HG02678 (cell line): ENCODE results near the gene PDE4B.

ENCODE experiments used
- ATAC-seq: cut with Tn5 transposase; IDR thresholded peaks from one replicate; pipeline ENCODE4 v1.9.1; 2021; ENCODE audit warnings: mild to moderate bottlenecking, moderate library complexity; ENCODE audit not compliant: unreplicated experiment

Gene PDE4B

DNA sequence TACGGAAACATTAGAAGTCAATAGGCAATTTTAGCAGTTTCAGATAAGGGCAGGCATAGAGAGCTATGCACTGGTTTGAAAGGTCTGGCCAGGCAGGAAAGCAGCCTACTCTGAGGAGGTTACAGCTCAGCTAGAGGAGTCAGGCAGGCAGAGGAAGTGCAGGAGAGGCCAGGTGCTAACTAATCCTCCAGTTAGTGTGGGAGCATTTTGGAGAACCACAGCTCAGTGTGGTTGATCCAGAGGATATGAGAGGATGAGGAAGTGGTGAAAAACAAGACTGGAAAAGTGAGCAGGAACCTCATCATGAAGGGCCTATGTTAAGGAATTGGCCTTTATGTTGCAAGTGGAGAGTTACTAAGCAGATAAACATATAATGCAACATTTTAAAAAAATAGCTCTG lies 458.9 kb downstream of the PDE4B start:
- no peak for ATAC-seq

DNA sequence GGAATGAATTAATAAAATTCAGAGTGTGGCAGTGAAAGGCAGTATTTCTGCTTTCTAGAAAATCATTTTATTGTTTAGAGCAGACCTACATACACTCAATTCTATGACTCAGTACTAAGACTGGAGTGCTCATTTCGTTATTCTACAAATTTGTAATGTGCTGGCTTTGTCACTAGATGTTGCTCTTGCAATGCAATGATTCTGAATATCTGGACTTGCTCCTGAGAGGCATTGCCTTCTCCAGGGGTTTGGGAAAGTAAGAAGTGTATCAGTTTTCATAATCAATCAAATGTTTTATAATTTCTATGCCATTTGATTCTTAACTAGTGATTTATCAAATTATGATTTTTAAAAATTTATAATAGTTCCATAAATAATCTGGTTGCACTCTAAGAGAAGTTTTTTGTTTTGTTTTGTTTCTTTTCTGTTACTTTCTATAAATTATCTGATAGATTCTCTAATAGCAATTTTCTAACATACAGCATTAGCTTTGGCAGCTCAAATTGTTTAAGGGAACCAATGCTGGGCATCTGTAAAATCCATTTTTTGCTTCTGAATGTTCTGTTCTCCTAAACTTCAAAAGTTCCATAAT lies 460.7 kb downstream of the PDE4B start:
- ATAC-seq: peak; percentile 84

DNA sequence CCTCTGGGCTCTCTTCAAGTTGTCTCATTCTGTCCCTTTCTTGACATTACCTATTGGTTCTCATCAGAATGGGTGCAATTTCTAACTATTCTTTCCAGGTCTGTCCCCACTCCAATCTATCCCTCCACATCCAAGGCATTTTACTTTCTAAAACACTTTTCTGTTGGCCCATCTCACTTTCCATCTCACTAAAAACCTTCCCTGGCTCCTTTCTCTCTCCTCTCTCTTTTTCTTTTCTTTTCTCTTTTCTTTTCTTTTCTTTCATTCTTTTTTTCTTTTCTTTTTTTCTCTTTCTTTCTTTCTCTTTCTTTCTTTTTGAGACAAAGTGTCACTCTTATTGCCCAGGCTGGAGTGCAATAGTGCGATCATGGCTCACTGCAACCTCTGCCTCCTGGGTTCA lies 462.1 kb downstream of the PDE4B start:
- ATAC-seq: no peak

DNA sequence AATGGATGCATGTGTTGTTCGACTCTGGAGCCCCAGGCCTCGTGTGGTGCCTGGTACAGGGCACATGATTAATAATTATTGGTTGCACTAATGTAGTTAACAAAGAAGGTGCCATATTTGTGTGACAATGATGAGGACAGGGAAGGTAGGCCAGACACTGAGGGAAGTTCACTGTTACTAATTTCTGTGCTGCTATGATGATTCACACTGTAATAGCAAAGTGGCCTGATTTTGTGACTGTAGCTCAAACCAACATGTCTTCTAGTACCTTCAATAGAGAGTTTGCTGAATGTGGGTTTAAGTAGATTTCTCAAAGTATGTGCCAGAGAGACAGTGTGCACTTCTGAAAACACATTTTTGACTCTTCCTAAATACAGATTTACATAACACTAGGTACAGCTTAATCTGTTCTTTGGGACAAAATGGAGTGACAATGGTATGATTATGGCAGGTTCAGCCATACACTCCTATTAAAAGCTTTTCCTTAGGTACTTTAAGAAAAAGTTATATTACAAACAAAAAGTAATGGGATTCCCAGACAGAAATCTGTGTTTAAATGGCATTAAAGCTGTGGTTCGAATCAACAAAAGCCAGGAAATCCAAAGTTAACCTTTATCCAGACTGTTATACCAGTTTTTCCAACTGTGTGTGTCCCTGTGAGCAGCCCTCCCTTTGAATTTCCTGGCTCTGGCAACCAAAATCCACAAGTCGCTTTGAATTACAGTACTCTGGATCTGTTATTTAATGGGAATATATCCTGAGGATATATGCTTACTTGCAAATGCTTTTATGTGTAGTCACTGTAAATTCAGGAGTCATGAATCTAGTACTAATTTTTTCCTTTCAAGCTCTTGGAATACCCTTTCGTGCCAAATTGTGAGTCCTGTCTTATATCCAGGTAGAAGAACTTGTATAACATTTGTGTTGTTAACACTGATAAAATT lies 464.2 kb downstream of the PDE4B start:
- ATAC-seq: no peak

DNA sequence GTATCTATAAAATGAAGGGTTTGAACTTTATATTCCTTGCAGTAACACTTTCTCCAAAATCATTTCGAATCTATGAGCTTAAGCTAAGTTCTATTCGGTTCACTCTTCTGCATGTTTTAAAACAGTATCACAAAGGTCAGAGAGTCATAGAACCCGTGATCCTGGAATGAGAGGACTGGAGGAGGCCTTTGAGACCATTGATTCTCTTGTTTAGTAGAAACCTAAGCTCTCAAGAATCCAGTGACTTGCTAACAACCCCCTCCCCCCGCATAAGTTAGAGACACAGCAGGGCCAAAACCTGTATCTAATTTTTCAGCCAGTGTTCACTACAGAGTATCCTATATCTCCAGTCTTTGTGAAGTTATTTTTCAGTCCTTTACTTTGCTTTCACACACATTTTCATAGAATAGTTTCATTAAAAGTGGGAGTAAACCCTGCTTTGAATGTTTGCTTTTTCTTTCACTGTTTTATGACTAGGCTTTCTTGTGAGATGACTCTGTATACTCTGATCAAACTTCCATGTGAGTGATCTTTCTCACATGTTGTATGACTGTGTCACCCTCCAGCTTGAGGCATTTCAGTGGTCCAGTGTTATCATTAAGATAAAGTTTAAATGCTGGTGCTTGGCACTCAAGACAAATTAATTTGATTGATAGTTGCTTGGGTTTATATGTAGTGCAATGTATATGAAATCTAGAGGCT lies 465.9 kb downstream of the PDE4B start:
- peak; percentile 68 for ATAC-seq

DNA sequence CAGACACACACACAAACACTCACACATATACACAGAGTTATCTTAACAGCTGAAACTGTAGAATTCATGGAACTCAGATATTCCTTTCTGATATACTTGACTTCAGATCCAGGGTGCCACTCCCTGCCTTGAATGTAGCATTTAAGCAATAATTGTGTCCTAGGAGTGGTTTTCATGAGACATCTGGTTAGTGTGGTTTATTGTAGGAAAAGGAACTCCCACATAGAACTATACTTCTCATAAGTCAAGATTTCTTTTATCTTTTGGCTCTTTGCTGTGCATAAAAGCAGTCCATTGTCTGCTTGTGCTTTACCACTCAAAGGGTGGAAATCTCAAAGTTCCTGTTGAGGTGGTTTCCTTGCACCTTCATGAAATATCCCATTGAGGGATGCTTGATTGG lies 468.7 kb downstream of the PDE4B start:
- no peak for ATAC-seq

DNA sequence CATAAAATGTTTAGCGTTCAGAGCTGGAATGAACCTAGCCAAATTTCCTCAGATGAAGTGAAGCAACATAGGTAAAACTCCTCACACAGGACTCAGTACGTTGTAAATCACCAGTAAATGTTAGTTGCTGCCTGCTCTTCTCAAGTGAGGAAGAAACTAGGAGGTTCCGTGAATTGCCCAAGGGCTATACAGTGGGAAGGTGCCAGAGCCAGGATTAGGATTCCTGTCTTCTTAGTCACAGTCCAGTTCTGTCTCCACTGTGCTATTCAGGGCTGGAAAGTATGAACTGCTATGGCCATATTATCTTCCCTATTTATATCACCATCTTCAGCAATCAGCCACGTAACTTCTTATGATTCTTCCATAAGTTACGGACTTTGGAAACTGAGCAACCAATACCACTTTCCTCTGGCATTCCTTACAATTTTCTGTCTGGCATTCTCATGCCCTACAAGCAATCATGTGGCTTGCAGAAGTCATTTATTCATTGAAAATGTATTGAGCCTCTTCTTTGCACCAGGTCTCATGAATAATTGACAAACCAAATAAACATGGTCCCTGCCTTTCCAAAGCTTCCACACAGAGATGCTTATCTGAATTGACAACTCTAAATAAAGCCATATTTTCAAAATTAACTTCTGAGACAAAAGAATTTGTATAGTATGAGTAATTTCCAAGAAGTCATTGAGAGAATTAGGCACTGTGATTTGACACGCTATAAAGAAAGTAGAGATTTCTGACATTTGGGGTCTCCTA lies 469.7 kb downstream of the PDE4B start:
- ATAC-seq: no peak

DNA sequence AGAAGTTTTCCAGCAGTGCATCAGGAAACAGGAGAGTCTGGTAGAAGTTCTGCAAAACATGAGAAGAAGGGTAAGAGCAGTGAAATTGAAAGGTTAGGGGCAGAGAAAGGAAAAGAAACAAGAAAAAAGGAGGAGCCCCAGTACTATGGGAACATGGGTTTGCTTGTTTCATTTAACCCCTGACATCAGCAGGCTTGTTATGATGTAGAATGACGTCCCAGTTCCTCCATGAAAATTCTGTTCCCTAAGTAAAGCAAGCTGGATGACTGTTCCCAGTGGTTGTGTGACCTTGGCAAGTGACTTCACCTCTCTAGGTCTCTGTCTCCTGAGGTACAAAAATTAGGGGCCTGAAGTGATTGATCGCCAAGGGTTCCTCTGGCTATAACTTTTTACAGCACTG lies 472.6 kb downstream of the PDE4B start:
- no peak for ATAC-seq

DNA sequence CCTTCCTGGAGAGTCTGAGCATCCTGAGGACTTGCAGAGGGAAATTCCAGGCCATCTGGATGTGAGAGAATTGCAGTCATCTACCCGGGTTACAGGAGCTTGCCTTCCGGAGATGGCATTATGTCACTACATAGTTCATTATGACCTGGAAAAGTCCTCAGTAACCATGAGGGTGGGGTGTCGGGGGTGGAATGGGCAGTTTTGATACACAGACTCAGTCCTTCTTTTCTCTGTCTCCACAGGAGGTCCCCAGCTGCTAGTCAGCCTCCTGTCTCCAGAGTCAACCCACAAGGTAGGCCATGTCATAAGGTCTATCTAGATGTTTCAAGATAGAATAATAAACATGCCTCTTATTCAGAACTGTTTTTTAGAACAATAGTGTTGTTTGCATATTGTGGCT lies 473.1 kb downstream of the PDE4B start:
- no peak for ATAC-seq

DNA sequence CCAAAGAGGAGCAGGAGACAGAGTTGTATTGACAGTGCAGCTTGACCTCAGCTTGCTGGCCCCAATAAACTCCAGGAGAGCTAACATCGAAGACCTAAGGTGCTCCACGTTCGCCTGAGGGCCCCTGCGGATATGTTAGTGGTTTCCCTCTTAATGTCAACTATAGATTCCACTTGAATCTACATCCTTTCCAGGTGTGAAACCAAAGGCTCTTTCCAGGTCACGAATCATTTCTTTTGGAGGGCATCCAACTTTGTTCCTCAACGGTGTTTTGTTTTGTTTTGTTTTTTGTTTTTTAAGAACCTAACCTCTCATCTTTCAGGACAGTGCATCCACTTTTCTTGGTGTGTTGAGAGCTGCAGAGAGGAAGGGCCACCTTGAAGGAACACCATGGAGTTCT lies 473.7 kb downstream of the PDE4B start:
- ATAC-seq: no peak

DNA sequence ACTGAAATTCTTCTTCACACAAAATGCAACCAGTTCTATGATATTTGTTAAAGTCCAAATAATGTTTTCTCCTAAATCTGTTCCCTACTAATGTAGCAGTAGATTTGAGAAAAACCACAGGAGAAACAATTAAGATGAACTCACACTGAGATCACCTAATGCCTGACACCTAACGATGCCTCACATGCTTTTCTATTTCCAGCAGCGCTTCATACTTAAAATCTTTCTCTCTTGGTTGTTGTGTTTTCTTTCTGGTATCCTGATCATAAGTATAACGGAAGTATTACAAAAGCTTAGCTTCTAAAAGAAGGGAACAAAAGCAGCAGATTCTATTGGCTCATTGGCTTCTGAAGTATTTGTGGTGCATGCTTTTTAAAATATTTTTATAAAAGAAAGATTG lies 474.1 kb downstream of the PDE4B start:
- ATAC-seq: no peak

DNA sequence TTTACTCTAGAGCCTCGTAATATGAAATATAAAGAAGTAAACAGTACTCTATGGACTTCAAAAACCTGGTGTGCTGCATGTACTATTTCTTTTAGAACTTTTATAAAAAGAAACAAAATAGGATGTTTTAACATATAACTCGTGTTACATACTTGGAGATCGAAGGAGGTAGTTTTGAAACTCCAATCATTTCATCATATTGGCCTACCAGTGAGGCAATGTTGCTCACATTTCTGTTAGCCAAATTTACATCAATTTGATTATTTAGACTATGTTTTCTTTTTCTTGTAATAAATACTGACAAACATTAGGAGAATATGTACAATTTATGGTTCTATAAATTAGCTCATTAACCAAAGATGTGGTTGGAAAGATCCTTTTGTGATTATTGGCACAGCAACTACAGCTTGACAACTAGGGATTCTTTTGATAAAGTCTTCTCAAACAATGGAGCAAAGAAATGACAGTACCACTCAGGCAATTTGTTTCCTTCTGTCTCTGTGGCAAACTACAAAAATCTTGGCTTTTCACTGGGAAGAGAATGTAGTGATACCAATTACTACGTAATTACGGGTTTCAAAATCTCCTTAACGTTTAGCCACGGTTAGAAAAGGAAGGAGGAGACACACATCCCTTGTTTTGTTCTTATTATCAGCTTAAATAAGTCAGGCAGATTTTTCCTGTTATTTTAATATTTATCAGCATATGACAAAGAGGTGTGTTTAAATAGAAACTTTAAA lies 474.7 kb downstream of the PDE4B start:
- no peak for ATAC-seq

DNA sequence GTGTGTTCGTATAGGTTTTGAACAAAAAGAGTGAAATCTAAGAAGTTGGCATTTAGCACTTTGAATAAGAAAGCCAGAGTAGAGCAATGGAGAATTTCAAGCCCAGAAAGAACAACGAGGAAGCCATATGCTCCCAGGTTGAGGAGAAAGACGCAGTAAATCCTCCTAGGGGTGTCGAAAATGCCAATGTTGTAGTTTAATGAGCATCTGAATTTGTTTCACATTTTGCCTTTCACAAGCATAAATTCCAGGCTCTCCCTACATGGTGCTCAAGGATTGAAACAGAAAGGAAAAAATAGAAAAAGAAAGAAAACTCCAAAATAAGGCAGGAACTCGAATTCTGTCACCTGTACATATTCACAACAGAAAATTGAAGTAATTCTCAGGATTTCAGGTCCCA lies 476.5 kb downstream of the PDE4B start:
- no peak for ATAC-seq

DNA sequence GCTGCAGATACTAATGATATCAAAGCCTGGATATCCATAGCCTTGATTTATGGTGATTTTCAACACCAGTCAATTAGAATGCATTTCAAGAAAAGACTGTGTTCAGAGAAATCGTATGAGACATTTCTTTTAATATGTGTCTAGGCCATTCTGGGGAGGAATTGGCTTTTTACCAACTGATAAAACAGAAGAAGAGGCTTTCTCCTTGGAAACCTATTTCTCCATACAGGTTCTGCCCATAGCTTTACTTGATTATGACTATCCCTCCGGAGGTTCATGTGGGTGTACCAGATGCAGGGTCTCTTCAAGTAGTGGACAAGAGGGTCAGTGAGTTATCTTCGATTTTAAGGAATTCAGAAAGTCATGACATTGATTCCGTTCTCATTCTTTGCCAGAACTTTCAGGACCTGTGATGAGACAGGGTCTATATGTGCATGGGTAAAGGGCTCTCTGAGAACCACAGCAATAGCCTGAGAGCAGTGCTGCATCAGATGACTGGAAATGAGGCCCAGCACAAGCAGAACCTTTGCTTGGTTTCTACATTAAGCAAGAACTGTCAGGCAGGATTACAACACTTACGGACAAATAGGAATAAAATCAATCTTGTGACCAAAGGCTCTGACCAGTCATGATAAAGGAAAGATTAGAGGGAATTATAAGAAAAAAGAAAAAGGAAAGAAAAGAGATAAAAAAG lies 477.6 kb downstream of the PDE4B start:
- no peak for ATAC-seq

DNA sequence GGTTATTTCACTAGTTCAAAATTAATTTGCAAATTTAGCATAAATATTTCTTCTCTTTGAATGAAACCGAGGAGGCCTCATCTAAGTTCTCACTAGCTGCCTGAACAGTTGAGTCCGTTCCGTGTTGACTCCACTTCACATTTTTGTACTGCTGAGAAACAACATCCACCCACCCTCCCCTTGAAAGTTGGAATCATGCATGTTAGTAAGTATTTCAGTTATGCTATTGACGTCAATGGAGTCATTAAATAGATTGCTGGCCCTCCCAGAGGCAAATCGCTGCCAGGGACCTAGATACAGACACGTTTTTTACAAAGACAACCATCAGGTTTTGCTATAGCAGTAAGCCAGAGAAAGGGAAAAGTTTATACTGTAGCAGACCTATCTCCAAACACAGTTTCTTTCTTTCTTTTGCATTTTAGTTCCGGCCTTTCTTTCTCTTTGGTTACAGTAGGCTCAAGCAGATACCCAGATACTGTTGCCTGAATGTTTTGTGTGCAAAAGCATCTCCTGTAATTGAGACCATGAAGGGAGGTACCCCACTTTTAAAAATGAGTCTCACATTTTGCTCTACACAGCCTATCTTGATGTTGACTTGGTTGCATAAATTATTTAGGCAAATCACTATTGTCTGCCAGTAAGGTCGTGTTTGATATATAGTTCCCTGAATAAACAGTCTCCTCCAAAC lies 478.7 kb downstream of the PDE4B start:
- ATAC-seq: peak; percentile 40

DNA sequence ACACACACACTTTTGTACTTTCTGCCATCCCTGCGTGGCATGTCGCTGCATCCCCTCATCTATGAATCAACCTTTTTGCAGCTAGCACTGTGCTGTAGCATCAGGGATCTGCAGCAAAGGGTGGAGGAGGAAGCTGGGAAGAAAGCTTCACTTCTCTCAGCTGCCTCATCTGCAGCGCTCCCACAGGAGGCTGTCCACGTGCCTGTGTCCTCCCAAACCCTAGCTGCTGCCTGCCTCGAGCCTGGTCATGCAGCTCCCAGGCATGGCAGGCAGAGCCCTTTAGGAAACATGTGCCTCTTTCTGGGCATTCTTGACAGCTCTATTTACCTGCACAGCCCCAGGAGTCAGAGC lies 479.2 kb downstream of the PDE4B start:
- ATAC-seq: no peak

DNA sequence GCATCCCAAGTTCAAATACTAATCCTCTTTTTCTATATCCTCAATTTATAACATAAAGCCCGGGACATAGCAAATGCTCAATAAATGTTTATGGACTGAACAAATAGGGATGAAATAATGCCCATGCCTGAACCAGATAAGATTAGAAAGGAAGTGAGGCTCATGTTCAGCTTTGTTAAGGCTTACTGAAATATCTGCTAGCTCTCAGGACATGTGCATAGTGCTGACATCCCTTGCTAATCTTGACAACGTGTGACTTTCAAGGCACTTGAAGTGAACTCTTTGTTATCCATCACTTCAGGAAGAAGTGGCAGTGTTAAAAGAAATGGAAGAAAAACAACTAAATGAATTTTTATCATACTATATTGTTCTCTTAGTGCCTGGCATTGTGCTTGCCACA lies 481.0 kb downstream of the PDE4B start:
- no peak for ATAC-seq

DNA sequence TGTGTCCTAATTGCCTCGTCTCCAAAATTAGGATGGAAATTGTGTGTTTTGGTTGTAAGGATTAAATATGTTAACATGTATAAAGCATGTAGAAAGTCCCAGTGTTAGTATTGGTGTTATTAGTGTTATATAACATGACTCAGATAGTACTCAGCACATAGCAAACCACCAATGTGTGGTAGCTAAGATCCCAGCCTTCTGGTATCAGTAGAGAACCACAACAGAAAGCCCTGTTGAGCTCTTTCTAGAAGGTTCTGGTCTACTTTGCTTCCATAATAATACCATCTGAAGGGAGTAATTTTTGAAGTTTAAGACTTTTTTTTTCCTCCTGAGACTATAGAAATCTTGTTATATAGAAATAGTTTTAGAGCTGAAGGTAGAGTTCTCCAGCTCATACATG lies 481.9 kb downstream of the PDE4B start:
- ATAC-seq: peak; percentile 29

DNA sequence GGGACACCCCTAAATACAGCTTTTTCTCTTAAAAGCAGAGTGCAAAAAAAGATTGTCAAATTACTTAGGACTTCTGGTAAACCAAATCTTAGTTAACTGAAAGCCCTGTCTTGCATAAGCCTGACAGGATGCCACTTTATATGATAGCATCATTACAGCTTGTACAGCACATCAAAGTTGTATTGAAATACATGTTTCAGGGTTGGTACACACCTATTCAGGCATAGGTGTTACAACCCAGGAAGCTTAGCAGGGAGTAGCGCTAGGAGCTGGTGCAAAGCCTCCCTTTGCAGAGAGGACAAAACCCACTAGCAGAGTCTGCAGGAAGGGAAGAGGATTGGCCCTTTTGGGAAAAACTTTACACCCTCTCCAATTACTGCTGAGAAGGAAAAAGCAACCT lies 482.4 kb downstream of the PDE4B start:
- ATAC-seq: no peak
